GM19043 (cell line): ENCODE data around the gene CCDC6.
A peak's percentile ranks its signal among the peaks of the same experiment; 100 is the strongest.
"Not testable (repeated sequence)": the region's sequence is repeated elsewhere in the genome, so short reads cannot be mapped to it uniquely, and the experiment has no call there.

Source experiments
- ATAC-seq: cut with Tn5 transposase; IDR thresholded peaks from one replicate; pipeline ENCODE4 v1.9.1; 2021; ENCODE audit warnings: low read depth; ENCODE audit not compliant: unreplicated experiment

Gene CCDC6

GRCh38 chr10:59779756-59780533, 126.4 kb downstream of the CCDC6 start:
- no peak for ATAC-seq

DNA sequence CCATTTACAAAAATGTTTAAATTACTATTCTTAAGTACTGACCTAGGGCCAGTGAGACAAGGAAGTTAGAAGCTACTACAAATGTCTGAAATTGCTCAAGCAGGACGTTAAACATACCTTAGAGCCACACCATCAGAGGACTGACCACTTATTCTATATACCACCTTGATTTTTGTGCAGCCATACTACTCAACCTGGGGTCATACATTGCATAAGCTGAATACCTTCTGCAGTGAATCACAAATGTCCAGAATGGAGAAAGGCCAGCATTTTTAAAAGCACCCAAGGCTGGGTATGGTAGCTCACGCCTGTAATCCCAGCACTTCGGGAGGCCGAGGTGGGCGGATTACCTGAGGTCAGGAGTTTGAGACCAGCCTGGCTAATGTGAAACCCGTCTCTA, 131.9 kb downstream of the CCDC6 start:
- ATAC-seq = no peak

- ATAC-seq = no peak
Observed at GRCh38 chr10:59773088-59773487, 133.3 kb downstream of the CCDC6 start.

DNA sequence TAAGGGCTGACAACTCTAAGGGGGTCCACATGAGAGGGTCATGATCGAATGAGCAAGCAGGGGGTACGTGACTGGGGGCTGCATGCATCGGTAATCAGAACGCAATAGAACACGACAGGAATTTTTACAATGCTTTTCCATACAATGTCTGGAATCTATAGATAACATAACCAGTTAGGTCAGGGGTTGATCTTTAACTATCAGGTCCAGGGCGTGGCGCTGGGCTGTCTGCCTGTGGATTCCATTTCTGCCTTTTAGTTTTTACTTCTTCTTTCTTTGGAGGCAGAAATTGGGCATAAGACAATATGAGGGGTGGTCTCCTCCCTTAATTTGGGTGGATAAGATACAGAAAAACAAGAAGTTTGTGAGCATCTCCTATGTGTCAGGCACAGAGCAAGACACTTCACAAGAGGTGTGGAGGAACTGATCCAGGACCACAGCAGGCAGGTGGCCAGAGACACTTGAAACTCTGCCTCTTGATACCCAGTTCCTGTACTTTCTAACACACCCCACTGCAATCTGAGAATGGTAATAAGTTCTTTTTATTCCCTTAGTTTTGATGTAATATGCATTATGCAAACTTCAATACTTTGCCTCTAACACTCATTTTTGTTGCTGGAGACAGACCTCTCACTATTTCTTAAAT, 135.1 kb downstream of the CCDC6 start:
- ATAC-seq = no peak

DNA sequence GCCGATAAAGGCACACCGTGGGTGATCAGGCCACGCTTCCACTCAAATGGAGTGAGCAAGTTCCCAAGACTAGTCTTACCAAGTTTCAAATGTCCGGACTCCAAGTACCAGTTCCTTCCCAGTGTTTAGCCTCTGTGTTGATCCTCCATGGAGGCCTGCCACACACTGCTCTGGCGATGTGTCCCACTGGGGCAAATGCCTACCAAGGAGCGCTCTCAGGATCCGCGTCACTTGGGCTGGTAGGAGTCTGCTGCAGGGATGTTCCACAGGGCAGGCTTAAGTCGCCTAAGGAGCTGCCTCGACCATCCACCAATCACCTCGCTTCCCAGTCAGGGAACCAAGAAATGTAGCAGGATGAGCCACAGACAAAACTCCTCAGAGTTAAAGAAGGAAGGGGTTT, 135.7 kb downstream of the CCDC6 start:
- ATAC-seq = no peak

DNA sequence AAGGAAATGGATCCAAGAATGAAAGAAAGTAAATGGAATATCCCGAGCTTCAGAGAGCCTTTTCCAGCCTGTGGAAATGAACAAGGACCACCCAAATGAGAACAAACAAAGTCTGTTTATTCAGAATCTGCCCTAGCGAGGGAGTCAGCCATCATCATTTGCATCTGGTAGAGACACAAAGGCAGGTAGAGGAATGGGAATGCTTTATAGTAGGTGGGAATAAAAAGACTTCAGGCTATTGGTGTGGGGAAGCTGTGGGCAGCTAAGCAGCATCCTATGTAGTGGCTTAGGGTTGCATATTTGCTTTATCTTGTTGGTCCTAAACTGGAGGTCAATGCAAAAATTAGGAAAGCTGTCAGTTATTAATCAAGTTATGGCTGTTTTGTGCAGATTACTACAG, 143.9 kb downstream of the CCDC6 start:
- no peak for ATAC-seq

- ATAC-seq = no peak
Observed at GRCh38 chr10:59757966-59758365, 148.4 kb downstream of the CCDC6 start.

DNA sequence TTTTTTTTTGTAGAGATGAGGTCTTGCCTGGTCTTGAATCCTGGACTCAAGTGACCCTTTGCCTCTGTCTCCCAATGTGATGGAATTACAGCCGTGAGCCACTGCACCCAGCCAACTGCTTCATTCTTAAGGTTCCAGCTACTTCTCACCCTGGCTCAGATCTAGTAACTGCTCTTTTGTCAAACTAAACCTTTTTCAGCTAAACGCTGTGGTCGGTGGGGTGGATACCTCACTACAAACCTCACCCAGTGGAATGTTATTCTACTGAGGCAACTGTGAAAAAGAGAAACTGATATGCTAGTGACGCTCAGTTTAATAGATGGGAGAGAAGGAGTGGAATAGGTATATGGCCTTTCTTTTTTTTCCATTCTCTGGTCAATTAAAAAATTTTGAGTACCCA, 151.4 kb downstream of the CCDC6 start:
- ATAC-seq = no peak

GRCh38 chr10:59753267-59753666, 153.1 kb downstream of the CCDC6 start, which contains the start of gene MRLN:
Gene MRLN, minus strand, starts transcription at chr10:59753455.
- no peak for ATAC-seq

DNA sequence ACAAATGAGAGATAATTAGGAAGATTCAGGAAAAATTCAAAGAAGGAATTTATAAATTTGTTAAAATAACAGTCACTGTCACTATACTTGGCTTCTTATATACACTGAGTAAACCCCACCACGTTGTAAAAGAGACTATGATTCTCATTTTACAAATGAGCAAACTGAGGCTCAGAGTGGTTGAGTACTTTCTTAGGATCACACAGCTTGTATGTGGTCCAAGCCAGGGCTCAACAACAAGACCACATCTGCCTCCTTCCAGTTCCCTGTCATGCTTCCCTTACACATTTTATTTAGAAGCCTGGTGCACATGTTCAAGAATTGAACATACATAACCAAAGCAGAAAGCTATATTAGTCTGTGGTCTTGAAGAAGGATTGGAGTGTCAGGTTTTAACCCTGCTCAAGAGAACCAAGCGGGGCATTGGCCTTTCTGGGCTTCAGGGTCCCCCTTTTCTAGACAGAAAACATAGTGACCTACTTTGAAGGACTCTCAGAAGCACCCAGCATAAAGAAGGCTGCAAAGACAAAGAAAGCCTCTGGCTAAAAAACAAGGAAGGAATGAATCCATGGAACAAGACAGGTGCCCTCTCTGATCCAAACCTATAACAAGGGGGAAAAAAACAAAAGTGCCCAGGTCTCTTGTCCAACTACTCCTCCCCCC, 153.9 kb downstream of the CCDC6 start:
- ATAC-seq = no peak

GRCh38 chr10:59750155-59750945, 156.0 kb downstream of the CCDC6 start:
- no peak for ATAC-seq

GRCh38 chr10:59748834-59749233, 157.5 kb downstream of the CCDC6 start:
- peak; percentile 61 for ATAC-seq

GRCh38 chr10:59745163-59745650, 161.1 kb downstream of the CCDC6 start:
- no peak for ATAC-seq

DNA sequence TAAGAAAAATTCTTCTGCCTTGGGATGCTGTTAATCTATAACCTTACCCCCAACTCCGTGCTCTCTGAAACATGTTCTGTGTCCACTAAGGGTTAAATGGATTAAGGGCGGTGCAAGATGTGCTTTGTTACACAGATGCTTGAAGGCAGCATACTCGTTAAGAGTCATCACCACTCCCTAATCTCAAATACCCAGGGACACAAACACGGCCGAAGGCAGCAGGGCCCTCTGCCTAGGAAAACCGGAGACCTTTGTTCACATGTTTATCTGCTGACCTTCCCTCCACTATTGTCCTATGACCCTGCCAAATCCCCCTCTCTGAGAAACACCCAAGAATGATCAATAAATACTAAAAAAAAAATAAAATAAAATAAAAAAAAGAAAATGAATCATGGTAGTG, 161.6 kb downstream of the CCDC6 start:
- not testable (repeated sequence) for ATAC-seq

DNA sequence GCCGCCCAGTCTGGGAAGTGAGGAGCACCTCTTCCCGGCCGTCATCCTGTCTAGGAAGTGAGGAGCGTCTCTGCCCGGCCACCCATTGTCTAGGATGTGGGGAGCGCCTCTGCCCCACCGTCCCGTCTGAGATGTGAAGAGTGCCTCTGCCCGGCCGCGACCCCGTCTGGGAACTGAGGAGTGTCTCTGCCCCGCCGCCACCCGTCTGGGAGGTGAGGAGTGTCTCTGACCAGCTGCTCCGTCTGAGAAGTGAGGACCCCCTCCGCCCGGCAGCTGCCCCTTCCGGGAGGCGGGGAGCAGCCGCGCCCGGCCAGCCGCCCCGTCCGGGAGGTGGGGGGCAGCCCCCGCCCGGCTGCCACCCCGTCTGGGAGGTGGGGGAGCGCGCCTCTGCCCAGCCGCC, 162.2 kb downstream of the CCDC6 start:
- ATAC-seq = not testable (repeated sequence)

DNA sequence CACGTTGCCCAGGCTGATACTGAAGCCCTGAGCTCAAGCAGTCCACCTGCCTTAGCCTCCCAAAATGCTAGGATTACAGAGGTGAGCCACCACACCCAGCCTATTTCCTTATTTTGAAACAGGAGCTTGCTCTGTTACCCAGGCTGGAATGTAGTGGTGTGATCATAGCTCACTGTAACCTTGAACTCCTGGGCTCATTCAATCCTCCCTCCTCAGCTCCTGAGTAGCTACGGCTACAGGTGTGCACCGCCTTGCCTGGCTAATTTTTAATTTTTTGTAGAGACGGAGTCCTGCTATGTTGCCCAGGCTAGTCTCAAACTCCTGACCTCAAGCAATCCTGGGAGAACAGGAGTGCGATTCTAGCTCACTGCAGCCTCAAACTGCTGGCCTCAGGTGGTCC, 164.8 kb downstream of the CCDC6 start:
- ATAC-seq = no peak

DNA sequence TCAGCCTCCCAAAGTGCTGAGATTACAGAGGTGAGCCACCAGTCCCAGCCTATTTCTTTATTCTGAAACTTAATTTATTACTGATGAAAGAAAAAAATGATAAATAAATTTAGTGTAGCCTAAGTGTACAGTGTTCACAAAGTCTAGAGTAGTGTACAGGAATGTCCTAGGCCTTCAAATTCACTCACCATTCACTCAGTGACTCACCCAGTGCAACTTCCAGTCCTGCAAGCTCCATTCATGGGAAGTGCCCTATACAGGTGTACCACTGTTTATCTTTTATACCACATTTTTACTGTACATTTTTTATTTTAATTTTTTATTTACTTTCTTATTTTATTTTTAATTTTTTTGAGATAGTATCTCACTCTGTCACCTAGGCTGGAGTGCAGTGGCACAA, 165.3 kb downstream of the CCDC6 start:
- no peak for ATAC-seq
